ENCODE results near the gene BCL10. TPM values are rescaled to one million over a fixed set of nuclear protein-coding genes. Genes with fewer than 3 reads are reported as not detected.

BCL10 gene
- 10 to 100 TPM; 15.3 to 31.9 (median 26.8) TPM for total RNA-seq

GRCh38 chr1:85276215-85276977 is at the start of gene BCL10:
Gene BCL10, minus strand, starts transcription at chr1:85276632. Its CDS starts 280 bp downstream, at chr1:85276352.
- TF ChIP-seq CTCF (IDR thresholded peaks at IDR 0.05) (peak in 2 of 4 experiments; percentile 1 to 6), POLR2A (IDR thresholded peaks at IDR 0.05) (peak; percentile 69 to 91)
- DNase-seq = peak; percentile 97 to 98
- Histone ChIP-seq H3K27ac (peak within 1 kb of the TSS; percentile 91 to 92), H3K36me3 (no peaks in the 10 kb centered on the region), H3K27me3 (no peaks in the 10 kb centered on the region), H3K4me3 (peak within 1 kb of the TSS; percentile 67 to 94), H3K9me3 (no peaks in the 10 kb centered on the region), H3K4me1 (no peaks in the 10 kb centered on the region)
- intact Hi-C loops (cut with DNase I; ENCODE audit: low total_unique reads) = no loop called here

GRCh38 chr1:85325920-85326319 is 49.5 kb upstream of the BCL10 start:
- Histone ChIP-seq H3K4me3 (no peak overlapping the region), H3K27me3 (no peaks in the 10 kb centered on the region), H3K9me3 (no peaks in the 10 kb centered on the region), H3K4me1 (peaks cover 0 to 3% of the 10 kb centered on the region in 2 donors), H3K27ac (no peak overlapping the region), H3K36me3 (no peaks in the 10 kb centered on the region)
- no peak for TF ChIP-seq POLR2A (IDR thresholded peaks at IDR 0.05)
- DNase-seq = no peak
- intact Hi-C loops (cut with DNase I; ENCODE audit: low total_unique reads) = no loop called here

DNA sequence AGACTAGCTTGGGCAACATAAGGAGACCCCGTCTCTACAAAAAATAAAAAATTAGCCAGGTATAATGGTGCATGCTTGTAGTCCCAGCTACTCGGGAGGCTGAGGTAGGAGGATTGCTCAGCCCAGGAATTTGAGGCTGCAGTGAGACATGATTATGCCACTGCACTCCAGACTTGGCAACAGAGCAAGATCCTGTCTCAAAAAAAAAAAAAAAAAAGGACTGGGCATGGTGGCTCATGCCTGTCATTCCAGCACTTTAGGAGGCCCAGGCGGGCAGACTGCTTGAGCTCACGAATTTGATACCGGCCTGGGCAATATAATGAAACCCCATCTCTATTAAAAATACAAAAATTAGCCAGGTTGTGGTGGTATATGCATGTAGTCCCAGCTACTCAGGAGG is 47.3 kb upstream of the BCL10 start:
- Histone ChIP-seq H3K9me3 (no peaks in the 10 kb centered on the region), H3K4me3 (no peak overlapping the region), H3K36me3 (no peaks in the 10 kb centered on the region), H3K27ac (no peak overlapping the region), H3K4me1 (peaks cover 0 to 3% of the 10 kb centered on the region in 2 donors), H3K27me3 (no peaks in the 10 kb centered on the region)
- intact Hi-C loops (cut with DNase I; ENCODE audit: low total_unique reads) = no loop called here
- no peak for DNase-seq
- TF ChIP-seq POLR2A (IDR thresholded peaks at IDR 0.05) (no peak), CTCF (IDR thresholded peaks at IDR 0.05) (no peak)

- no peak for DNase-seq
- no peak overlapping the region for H3K4me3 ChIP-seq
- no peaks in the 10 kb centered on the region for H3K36me3 ChIP-seq
- TF ChIP-seq POLR2A (IDR thresholded peaks at IDR 0.05) (no peak), CTCF (IDR thresholded peaks at IDR 0.05) (no peak)
- H3K4me1 ChIP-seq = no peaks in the 10 kb centered on the region
- no peak overlapping the region for H3K27ac ChIP-seq
- no peaks in the 10 kb centered on the region for H3K9me3 ChIP-seq
- no peaks in the 10 kb centered on the region for H3K27me3 ChIP-seq
- intact Hi-C loops (cut with DNase I; ENCODE audit: low total_unique reads) = no loop called here
Measured at GRCh38 chr1:85322655-85323054, 46.2 kb upstream of the BCL10 start.

- H3K4me3 ChIP-seq = no peak overlapping the region
- H3K4me1 ChIP-seq = no peaks in the 10 kb centered on the region
- TF ChIP-seq POLR2A (IDR thresholded peaks at IDR 0.05) (no peak), CTCF (IDR thresholded peaks at IDR 0.05) (no peak)
- no peaks in the 10 kb centered on the region for H3K36me3 ChIP-seq
- no peaks in the 10 kb centered on the region for H3K27me3 ChIP-seq
- DNase-seq = no peak
- H3K9me3 ChIP-seq = no peaks in the 10 kb centered on the region
- intact Hi-C loops (cut with DNase I; ENCODE audit: low total_unique reads) = no loop called here
- H3K27ac ChIP-seq = no peak overlapping the region
Measured at GRCh38 chr1:85321237-85321964, 45.0 kb upstream of the BCL10 start.

Data from uterus (tissue), 4 donors.